CD4-positive, alpha-beta T cell treated with Interleukin-12 subunit alpha and Interleukin-12 subunit beta, for 1 hour (primary cell): Measurements from ENCODE around the gene KMT2D.
"Not testable (repeated sequence)": the region's sequence is repeated elsewhere in the genome, so short reads cannot be mapped to it uniquely, and the experiment has no call there.

Experiments used
- DNase-seq: peaks from one replicate; pipeline ENCODE4 v3.0.0-alpha.2; 2020

The KMT2D gene

DNA sequence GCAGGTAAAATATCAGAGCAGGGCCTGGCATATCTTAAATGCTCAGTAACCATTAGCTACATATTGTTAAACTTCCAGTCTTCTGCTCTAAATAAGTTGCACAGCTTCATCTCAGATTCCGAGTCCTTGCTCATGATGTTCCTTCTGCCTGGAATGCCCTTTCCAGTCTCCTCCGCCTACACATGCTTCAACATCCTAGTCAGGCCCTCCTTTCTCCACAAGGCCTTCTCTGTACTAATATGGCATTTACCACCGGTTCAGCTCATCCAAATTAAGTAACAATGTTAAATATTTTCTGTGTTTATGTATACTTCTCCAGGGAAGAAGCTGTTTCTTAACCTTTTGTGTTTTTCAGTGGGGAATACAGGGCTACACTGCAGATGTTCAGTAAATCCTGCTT is 25.5 kb upstream of the KMT2D start:
- DNase-seq = no peak

GRCh38 chr12:49084438-49084837 is 23.8 kb upstream of the KMT2D start:
- no peak for DNase-seq

- DNase-seq = no peak
Observed at GRCh38 chr12:49079793-49080192, 19.2 kb upstream of the KMT2D start.

GRCh38 chr12:49070971-49071370 is 10.4 kb upstream of the KMT2D start:
- no peak for DNase-seq

GRCh38 chr12:49069507-49070346 is 9.1 kb upstream of the KMT2D start, which contains the start of gene RHEBL1:
Gene RHEBL1 (minus strand): TSS chr12:49069979. CDS start chr12:49069785, 194 bp downstream.
- DNase-seq = peak; percentile 99

DNA sequence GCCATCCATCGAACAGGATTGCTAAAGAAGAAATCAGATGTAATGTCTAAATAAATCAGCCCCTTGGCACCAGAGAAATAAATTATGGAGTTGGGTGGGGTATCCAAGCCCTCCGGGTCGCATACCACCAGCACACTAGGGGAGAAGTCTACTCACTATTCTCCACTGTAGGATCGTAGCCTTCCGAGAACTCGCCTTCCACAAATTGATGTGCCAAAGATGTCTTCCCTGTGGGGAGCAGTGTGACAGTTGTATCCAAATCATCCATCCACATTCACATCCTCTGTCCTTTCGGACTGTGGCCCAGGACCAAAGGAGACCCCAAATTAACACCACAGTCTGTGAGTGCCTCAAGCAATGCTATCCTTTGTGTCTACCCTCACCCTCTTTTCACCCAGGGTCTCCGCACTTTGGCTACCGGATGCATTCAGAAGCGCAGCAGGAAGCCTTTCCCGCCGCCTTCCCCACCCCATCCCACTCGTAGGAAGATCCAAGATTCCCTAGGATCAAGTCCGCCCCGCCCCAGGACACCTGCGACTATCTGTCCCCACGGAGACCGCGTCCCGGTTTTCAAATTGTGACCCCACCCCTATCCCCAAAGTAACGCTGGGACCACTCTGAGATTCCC is 8.4 kb upstream of the KMT2D start:
- no peak for DNase-seq

DNA sequence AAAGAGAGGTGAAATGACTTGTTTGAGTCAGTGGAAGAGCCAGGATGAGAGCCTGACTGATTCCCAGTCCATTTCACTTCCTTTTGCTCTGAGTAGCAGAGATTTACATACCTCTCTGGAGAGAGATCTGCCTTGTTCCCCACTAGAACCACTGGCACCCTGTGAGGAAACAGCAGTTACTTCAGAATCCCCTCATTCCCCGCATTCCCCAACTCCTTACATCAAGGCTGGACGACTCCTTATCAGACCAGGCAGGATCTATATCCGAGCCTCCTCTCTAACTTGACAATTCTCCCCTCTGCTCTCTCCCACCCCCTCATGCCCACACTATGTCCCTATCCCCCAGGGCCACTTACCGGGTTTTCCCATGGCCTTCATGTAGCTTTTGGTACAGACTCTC is 5.5 kb upstream of the KMT2D start:
- DNase-seq = no peak

DNA sequence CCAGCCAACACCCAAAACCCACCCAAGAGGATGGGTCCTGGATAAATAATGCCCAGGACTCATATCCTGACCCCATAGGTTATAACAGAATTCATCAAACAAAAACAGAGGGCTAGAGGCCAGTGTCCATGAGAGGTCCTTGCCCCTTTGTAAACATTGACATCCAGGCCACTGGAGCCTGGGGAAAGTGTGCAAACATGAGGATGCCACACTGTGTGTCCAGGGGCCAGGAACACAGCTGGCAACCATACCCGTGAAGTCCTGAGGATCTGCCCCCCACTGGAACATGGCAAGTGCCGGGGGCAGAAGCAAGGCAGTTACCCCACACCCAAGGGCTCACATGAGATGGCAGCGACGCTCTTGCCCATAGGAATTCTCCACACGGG is 4.2 kb upstream of the KMT2D start:
- no peak for DNase-seq

GRCh38 chr12:49061916-49062315 is 1.3 kb upstream of the KMT2D start:
- DNase-seq = not testable (repeated sequence)

DNA sequence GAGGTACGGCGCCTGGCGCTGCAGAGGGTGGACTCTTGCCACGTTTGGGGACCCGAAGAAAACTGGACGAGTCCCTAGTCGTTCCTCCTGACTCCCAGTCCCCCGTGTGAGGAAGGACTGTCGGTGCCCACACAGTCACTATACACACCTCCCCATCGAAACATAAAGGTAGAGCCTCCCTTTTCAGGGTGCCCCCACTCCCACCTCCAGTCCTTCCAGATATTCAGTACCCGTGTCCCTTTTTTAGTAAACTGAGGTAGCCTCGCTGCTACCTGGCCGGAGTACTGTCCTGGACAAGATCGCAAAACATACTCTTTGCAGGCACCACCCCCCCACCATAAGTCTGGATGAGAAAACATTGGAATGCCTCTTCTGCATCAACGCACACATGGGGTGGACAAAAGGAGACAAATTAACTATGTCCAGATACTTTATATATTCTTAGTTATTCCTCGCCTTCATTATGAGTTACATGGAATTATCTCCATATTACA is 610 bp upstream of the KMT2D start:
- no peak for DNase-seq

DNA sequence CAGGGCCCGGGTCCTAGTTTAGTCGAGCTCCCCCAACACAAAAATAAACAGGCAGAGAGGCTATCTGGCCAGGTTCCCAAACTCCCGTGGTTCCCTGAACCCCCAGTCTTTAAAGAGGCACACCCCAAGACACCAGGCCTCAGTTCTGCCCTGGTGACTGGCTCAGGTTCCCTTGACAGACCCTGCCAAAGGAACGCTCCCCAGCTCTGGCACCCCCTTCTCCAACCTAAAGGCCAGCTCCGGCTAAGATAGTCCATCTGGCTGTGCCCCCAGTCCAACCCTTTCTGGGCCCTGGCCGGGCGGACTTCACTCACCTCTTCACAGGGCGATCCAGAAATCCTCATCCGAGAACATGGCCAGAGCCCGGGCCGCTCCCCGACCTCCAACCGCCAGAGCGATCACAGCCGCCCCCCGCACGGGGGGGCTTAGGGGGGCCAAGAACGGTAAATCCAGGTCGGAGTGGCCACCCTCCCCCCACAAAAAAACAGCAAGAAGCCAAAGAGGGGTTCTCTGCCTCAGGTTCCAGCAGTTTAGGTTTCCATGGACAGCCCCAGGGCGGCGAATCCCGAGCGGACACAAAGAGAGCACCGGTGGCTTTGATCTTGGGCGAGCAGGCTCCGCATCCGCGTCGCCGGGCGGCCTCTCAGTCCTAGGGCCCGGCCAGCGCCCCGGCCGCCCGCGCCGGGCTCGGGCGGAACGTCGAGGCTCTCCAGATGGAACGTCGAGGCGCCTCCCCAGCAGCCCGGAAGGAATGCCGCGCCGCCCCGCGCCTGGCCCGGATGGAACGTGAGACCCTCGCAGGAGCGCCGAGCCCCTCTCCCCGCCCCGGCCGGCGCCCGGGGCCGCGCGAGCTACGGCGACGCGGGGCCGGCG is 1.1 kb downstream of the KMT2D start:
- no peak for DNase-seq

DNA sequence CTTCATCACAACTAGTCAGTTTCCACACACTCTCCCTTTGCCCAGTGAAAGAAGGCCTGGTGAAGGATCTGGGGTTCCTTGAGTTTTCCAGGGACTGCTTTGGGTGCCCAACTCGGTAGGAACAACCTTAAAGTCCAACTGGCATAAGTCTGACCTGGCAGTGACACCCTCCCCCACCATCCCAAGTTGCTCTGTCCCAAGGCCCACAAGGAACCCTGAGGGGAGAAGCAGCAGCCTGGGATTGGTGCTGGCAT is 1.6 kb downstream of the KMT2D start:
- no peak for DNase-seq

- DNase-seq = no peak
Observed at GRCh38 chr12:49058366-49059044, 2.1 kb downstream of the KMT2D start.

DNA sequence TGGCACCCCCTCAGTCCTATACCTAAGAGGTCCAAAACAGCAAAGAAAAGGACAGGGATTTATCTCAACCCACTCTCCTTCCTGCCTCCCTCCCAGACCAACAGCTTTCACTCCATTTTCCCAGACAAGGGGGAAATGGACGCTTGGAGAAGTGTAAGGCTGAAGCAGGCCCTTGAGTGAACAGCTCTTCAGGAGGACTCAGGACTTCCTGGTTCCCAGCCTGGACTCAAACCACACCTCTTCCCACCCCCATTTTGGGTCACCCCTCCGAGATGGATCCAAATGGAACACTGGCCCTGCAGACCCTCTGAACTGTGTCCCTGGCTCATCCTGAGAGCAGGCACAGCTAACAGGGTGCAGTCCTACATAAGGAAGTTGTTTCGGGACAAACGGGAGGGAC is 2.7 kb downstream of the KMT2D start:
- no peak for DNase-seq

- peak; percentile 75 for DNase-seq
Observed at GRCh38 chr12:49055978-49056754, 4.4 kb downstream of the KMT2D start.

- no peak for DNase-seq
Observed at GRCh38 chr12:49055092-49055491, 5.5 kb downstream of the KMT2D start.

DNA sequence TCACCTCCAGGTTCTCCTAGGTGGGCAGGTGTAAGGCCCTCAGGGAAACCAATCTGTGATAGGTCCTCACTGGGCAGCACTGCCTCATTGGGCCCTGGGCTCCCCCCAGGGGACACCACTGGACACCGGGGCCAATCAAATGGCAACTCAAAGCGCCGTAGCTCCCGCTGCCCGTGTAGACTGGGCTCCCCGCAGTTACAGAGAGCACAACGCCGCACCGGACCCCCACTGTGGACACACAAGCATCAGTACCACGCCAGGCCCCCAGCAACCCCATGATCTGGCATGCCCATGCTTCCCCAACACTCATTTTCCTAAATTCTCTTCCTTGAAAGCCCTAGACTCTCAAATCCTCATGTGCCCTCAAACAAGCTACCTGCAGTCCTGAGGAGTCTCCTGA is 6.1 kb downstream of the KMT2D start:
- no peak for DNase-seq

- DNase-seq = no peak
Observed at GRCh38 chr12:49054096-49054495, 6.5 kb downstream of the KMT2D start.

DNA sequence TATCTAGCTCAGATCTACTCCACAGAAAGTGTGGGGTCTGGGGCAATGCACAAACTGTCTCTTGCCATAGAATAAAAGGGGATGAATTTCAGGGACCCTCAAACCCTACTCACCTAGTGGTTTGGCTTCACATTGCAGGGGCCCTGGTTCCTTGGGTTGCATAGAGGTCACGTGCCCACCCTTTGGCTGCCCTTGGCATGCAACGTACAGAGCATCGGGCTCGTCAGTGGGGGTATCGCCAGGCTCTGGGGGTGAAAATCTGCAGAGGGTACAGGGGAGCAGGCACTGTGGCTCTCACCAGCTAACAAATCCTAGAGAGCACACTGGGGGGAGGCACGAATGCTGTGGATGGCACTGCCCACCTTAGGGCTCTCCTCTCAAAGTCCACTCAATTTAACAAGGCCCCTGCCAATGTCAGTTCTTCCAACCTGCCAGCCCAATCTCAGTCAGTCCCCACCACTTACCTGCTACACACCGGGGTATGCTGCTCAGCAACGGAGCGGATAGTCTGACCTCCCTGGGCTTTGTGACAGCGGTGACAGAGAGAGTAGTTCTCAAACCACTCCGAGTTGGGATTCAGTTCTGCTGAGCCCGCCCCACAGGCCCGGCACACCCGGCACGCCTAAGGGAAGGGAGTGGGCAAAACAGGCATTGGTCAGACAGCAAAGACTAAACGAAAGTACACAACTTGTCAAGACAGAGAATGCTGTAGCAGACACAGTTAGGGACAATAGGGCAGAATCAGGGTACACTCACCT is 8.0 kb downstream of the KMT2D start:
- no peak for DNase-seq

DNA sequence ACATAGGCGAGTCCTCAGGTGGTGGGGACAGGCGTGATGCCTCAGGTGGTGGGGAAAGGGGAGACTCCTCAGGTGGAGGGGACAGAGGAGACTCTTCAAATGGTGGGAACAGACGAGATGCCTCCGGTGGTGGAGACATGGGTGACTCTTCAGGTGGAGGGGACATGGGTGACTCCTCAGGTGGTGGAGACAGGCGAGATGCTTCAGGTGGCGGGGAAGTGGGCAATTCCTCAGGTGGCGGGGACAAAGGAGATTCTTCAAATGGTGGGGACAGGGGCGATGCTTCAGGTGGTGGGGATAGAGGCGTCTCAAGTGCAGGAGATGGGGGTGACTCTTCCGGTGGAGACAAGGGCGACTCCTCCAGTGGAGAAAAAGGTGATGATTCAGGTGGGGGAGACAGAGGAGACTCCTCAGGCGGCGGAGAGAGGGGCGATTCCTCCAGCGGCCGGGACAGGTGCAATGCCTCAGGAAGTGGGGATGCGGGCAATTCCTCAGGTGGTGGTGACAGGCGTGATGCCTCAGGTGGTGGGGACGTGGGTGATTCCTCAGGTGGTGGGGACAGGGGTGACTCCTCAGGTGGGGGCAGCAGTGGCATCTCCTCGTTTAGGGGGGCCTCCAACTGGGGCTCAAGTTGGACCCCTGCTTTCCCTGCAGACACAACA is 8.7 kb downstream of the KMT2D start:
- DNase-seq = no peak

- no peak for DNase-seq
Observed at GRCh38 chr12:49051373-49051764, 9.2 kb downstream of the KMT2D start.
